ENCODE results near the gene TMEM9. TPM values are rescaled to one million over a fixed set of nuclear protein-coding genes. Genes with fewer than 3 reads are reported as not detected.

The TMEM9 gene
- total RNA-seq, 1 donor from 2014 or later, result 66.9 TPM

GRCh38 chr1:201143726-201144635 is 10.3 kb downstream of the TMEM9 start:
- H3K36me3 ChIP-seq (ENCODE audit: control insufficient read depth, insufficient read depth, low read length), result peaks cover 28% of the 10 kb centered on the region
- TF ChIP-seq, protein P1, sequence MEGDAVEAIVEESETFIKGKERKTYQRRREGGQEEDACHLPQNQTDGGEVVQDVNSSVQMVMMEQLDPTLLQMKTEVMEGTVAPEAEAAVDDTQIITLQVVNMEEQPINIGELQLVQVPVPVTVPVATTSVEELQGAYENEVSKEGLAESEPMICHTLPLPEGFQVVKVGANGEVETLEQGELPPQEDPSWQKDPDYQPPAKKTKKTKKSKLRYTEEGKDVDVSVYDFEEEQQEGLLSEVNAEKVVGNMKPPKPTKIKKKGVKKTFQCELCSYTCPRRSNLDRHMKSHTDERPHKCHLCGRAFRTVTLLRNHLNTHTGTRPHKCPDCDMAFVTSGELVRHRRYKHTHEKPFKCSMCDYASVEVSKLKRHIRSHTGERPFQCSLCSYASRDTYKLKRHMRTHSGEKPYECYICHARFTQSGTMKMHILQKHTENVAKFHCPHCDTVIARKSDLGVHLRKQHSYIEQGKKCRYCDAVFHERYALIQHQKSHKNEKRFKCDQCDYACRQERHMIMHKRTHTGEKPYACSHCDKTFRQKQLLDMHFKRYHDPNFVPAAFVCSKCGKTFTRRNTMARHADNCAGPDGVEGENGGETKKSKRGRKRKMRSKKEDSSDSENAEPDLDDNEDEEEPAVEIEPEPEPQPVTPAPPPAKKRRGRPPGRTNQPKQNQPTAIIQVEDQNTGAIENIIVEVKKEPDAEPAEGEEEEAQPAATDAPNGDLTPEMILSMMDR (IDR thresholded peaks at IDR 0.05; ENCODE audit: insufficient read depth, low read length, severe bottlenecking), result no peak
- H3K27me3 ChIP-seq (ENCODE audit: control insufficient read depth, insufficient read depth, low read length), result no peaks in the 10 kb centered on the region

GRCh38 chr1:201142849-201143725 is 11.2 kb downstream of the TMEM9 start:
- peaks cover 22% of the 10 kb centered on the region for H3K36me3 ChIP-seq (ENCODE audit: control insufficient read depth, insufficient read depth, low read length)
- H3K27me3 ChIP-seq (ENCODE audit: control insufficient read depth, insufficient read depth, low read length), result no peaks in the 10 kb centered on the region
- TF ChIP-seq, protein P1 (IDR thresholded peaks at IDR 0.05; ENCODE audit: insufficient read depth, low read length, severe bottlenecking), result no peak
- peak; percentile 13 for FAIRE-seq
- no peak overlapping the region for H3K4me3 ChIP-seq (ENCODE audit: low read depth, low read length)
- DNase-seq (ENCODE audit: low read depth), result no peak

More at GRCh38 chr1:201143726-201144635, 10.3 kb downstream of the TMEM9 start:
- H3K4me3 ChIP-seq (ENCODE audit: low read depth, low read length), result no peak overlapping the region
- FAIRE-seq, result no peak
- DNase-seq (ENCODE audit: low read depth), result no peak

DNA sequence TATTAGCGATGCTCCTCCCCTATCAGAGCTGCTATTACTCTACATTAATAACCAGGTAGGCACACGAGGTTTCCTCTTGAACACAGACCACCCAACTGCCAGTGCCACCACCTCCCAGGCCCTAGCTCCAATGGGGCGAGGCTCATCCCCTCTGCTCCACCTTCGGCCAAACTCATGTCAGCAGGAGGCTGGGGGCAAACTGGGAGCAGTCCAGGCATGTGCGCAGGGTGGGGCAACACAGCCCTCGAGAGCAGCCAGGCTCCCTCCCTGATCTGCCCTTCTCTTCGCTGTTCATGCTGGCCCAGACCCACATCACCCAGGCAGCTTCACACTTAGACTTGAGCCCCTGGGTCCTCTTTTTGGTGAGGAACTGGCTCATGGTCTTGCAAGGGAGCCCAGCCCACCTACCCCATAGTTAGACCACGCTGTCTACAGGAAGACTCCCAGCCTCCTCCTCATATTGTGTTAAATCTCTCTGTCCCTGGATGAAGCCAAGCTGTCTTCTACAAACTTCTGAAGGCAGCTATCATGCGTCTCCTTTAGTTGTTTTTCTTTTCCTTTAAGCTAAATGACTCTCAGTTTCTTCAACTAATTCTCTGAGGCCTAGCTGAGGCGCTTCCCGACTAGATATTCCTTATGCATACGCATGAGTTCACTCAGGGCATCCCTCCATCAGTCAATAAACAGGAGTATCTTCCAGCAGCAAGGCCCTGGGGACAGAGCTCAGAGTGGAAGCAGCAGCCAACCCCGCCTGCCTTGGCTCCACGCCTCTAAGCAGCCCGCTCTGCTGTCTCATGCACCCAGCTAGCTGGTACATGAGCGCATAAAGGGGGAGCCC is 12.0 kb downstream of the TMEM9 start:
- no peak for DNase-seq (ENCODE audit: low read depth)
- peaks cover 22% of the 10 kb centered on the region for H3K36me3 ChIP-seq (ENCODE audit: control insufficient read depth, insufficient read depth, low read length)

DNA sequence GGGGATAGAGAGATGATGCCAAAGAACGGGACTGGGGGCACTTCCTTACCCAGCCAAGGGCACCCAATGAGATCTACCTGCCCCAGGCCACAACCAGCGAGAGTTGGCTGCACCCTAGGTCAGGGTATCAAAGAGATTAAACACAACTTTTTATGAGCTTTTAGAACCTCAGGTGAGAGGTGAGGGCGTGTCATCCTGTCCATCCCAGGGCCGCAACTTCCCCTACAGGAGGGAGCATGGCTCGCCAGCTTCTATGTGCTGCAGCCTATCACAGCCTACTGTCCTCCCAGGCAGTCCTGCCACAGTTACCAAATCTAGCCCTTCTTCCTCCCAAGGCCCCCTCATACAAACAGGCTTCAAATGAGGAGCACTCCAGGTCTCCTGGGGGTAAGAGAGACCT is 12.9 kb downstream of the TMEM9 start:
- TF ChIP-seq, protein P1 (IDR thresholded peaks at IDR 0.05; ENCODE audit: insufficient read depth, low read length, severe bottlenecking), result no peak
- DNase-seq (ENCODE audit: low read depth), result no peak
- Histone ChIP-seq H3K36me3 (ENCODE audit: control insufficient read depth, insufficient read depth, low read length) (peaks cover 20% of the 10 kb centered on the region), H3K27me3 (ENCODE audit: control insufficient read depth, insufficient read depth, low read length) (no peaks in the 10 kb centered on the region), H3K4me3 (ENCODE audit: low read depth, low read length) (no peak overlapping the region)
- FAIRE-seq, result no peak

More for the DNA sequence above, 12.0 kb downstream of the TMEM9 start:
- FAIRE-seq, result no peak
- TF ChIP-seq, protein P1 (IDR thresholded peaks at IDR 0.05; ENCODE audit: insufficient read depth, low read length, severe bottlenecking), result no peak
- no peak overlapping the region for H3K4me3 ChIP-seq (ENCODE audit: low read depth, low read length)
- no peaks in the 10 kb centered on the region for H3K27me3 ChIP-seq (ENCODE audit: control insufficient read depth, insufficient read depth, low read length)

- H3K36me3 ChIP-seq (ENCODE audit: control insufficient read depth, insufficient read depth, low read length), result peaks cover 21% of the 10 kb centered on the region
- TF ChIP-seq, protein P1 (IDR thresholded peaks at IDR 0.05; ENCODE audit: insufficient read depth, low read length, severe bottlenecking), result no peak
- no peak for FAIRE-seq
Observed at GRCh38 chr1:201140941-201141260, 13.4 kb downstream of the TMEM9 start.

More at GRCh38 chr1:201140941-201141260, 13.4 kb downstream of the TMEM9 start:
- DNase-seq (ENCODE audit: low read depth), result no peak
- Histone ChIP-seq H3K4me3 (ENCODE audit: low read depth, low read length) (no peak overlapping the region), H3K27me3 (ENCODE audit: control insufficient read depth, insufficient read depth, low read length) (no peaks in the 10 kb centered on the region)

All from bronchial epithelial cell (primary cell).